GM21447 (cell line): Measurements from ENCODE around the gene SYT3.

Source experiments
- ATAC-seq: cut with Tn5 transposase; IDR thresholded peaks from one replicate; pipeline ENCODE4 v1.9.1; 2021; ENCODE audit not compliant: unreplicated experiment

The SYT3 gene

GRCh38 chr19:50662651-50663481 is 23.2 kb upstream of the SYT3 start:
- ATAC-seq, result no peak

GRCh38 chr19:50661766-50662650 is 22.3 kb upstream of the SYT3 start:
- ATAC-seq, result no peak

- ATAC-seq, result no peak
Measured at GRCh38 chr19:50661023-50661422, 21.3 kb upstream of the SYT3 start.

GRCh38 chr19:50660088-50660366 is 20.3 kb upstream of the SYT3 start:
- ATAC-seq, result no peak

- no peak for ATAC-seq
Measured at GRCh38 chr19:50659318-50660087, 19.8 kb upstream of the SYT3 start.

GRCh38 chr19:50658441-50659317 is 19.0 kb upstream of the SYT3 start:
- no peak for ATAC-seq

GRCh38 chr19:50657712-50658440 is 18.2 kb upstream of the SYT3 start:
- ATAC-seq, result no peak

GRCh38 chr19:50657222-50657669 is 17.6 kb upstream of the SYT3 start:
- no peak for ATAC-seq

GRCh38 chr19:50654882-50655281 is 15.2 kb upstream of the SYT3 start:
- ATAC-seq, result no peak

- ATAC-seq, result no peak
Measured at GRCh38 chr19:50652722-50653121, 13.0 kb upstream of the SYT3 start.

GRCh38 chr19:50651174-50651573 is 11.5 kb upstream of the SYT3 start:
- ATAC-seq, result no peak

- ATAC-seq, result no peak
Measured at GRCh38 chr19:50649433-50650391, 10.0 kb upstream of the SYT3 start, which contains the start of gene C19orf81. TSS of gene C19orf81 (plus strand) at chr19:50649445. CDS start at chr19:50649445, 0 bp downstream.

- no peak for ATAC-seq
Measured at GRCh38 chr19:50648659-50649058, 9.0 kb upstream of the SYT3 start.

- no peak for ATAC-seq
Measured at GRCh38 chr19:50647879-50648615, 8.4 kb upstream of the SYT3 start.

GRCh38 chr19:50646074-50646807 is 6.6 kb upstream of the SYT3 start:
- ATAC-seq, result no peak

- no peak for ATAC-seq
Measured at GRCh38 chr19:50645107-50645506, 5.4 kb upstream of the SYT3 start.

- no peak for ATAC-seq
Measured at GRCh38 chr19:50644315-50644915, 4.7 kb upstream of the SYT3 start.
